ENCODE data around the gene PRMT6.

Gene PRMT6

DNA sequence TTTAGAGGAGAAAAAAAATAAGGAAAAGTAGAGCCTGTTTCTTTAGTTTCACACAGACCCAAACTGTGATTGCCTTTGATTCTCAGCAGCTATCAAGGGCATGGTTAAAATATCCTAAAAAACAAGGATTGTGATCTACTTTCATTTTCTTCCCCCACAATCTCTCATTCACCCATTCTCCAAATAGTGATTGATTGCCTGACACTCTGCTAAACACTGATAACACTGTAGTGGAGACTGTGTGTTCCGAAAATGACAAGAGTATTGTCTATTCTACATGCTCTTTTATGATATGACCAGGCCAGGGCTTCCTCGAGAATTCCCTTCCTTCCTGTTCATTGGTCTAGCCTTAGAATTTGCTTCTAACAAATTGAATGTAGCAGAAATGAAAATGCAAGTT lies 40.2 kb downstream of the PRMT6 start:
- no peak for DNase-seq

DNA sequence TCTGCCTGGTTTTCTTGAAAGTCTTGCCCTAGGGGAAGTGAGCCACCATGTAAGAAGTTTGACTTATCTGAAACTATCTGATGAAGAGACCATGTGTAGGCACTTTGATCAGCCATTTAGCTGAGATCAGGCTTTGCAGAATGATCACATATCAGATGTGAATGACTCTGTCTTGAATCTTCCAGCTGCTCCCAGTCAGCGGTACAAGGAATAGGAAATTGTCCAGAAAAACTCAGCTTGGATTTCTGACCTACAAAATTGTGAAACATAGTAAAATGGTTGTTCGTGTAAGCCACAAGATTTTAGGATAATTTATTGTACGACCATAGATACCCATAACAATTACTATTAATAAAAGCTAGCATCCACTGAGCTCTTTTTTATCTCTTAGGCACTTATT lies 42.5 kb downstream of the PRMT6 start:
- DNase-seq = no peak

DNA sequence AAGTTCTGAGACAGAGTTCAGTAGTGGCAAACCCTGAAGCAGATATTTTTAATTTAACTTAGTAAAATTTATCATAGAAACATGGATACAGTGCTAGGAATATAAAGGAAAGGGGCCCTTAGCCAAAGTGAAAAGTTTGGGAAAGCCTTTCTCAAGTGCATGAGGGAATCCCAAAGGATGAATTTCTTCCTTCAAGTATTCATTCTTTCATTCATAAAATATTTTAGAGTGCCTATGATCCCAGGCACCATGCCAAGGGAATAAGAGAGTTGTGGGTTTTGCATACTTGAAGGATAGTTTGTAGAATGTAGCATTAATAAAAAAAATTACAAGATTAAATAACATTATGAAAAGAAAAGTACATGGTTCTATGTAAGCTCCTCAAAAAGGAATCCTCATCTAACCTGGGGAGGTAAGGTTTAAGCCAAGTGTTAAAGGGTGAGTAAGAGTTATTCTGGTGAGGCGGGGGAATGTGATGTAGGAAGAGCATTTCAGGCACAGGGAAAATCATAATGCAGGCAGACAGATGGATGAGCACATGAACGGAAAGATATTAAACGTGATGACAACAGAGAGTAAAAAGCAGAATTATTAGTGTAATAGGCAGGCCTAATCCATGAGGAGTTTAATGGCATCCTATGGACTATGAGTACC lies 44.0 kb downstream of the PRMT6 start:
- no peak for DNase-seq

DNA sequence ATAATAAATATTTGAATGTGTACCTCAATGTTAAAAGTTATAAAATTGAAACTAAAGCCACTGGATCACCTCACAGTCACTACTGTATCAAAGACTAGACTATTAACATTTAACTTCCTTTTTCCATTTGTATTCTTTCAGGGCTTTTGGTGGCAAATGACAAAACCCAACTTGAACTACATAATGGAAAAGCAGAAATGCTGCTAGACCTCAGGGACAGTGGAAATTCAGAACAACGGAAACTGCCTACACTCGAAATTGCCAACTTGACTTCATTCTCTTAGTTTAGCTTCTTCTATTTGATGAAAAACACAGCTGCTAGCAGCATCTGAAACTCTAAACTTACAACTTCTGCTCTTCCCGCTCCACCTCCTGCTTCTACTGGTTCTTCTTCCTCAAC lies 49.4 kb downstream of the PRMT6 start:
- no peak for DNase-seq
